ENCODE results near the gene PDYN.

Gene PDYN

DNA sequence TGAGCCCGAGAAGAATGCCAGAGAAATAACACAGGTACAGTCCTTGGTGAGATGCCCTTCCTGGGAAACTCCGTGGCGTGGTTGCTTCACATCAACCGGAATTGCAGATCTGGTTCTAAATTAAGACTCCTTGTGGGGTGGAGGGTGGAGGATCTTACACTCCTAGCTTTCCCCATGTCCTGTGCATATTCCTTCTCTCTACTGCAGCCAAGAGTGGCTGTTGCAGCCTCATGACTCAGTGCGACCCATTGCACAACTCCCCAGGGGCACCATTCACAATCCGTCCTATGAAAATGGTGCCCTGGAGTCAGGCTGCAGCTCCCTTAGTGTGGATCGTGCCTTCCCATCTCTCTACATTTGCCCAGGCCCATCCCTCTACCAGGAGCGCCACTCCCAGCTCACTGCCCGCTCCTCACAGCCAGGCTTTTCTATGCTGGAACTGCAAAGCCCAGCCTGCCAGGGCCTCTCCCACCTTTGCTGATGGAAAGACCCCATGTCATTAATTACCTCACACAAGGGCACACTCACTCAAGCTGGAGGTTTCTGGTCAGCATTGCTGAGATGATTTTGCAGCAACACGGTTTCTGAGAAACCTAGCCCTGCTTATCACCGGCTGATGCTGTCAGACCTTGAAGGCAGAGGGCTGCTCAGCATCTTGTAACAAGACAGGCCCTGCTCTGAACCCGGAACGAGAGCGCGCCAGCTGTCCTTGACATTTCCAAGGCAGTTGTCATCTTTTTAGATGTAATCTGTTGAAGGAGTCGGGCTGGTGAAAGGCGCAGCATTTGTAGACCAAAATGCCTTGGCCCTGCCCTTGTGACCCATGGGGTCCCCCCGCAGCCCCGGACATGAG lies 58.9 kb downstream of the PDYN start:
- no peak for DNase-seq (ENCODE audit: low spot score)

DNA sequence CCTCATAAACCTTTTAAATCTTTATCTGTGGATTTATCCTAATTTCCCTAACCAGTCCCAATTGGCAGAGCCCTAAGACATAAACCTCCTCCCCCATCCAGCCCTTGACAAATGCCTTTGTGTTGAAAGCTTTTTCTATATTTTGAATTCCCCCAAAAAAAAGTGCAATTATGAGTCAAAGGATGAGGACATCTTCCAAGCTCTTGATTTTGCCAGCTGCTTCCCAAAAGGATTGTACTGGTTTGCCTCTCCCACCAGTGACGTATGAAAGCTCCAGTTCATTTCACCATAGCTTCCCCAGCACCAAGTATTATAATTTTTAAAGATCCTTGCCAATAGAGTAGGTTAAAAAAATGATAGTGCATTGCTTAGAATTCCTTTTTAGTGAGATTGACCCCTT lies 59.7 kb downstream of the PDYN start:
- no peak for DNase-seq (ENCODE audit: low spot score)

DNA sequence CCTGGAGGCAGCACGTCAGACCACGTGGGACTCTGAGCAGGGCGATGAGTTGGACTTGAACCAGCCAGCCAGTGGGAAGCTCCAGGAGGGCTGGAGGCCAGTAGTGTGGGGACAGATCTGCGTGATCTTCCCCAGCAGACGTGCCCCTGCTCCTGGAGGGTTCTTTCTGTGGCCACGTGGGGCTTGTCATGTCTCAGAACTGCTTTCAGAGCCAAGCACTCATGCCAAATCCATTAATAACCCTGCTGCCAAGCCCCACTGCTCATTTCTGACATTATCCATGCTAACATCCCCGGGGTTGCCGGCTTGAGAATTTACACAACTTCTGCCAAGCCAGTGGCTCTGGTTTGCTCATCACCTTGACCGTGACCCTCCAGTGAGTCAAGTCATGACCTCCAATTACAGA lies 60.4 kb downstream of the PDYN start:
- DNase-seq (ENCODE audit: low spot score): no peak

DNA sequence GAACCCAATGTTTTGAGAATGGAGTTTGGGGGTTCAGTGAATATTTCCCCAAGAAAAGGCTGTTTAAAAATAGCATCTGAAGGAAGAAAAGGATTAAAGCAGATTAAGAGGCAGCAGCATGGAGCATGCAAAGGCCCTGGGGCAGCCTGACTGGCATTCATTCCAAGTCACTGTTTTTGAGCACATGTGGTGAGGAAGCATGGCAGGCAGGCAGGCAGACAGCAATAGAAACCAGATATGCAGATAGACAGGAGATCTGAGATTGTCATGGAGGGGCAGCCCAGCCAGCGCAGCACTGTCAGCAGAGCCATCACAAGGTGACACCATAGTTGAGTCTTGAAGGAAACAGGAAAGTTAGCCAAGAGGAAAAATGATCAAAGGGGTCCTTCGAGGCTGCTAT lies 60.9 kb downstream of the PDYN start:
- no peak for DNase-seq (ENCODE audit: low spot score)

DNA sequence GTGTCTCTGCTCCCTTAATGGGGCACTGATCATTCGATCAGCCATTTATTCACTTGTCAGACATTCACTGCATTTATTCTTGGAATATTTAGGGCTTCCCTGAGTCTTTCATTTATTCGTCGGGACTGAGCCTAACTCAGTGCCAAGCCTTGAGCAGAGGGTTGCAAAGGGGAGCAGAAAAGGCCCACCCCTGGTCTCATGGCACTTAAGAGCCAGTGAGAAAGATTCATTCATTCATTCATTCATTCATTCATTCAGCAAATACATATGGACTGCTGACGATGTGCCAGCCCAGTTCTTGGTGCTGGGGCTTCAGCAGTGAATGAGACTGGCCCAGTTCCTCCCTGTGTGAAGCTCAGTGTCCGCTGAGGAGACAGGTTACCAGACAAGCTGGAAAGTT lies 62.0 kb downstream of the PDYN start:
- DNase-seq (ENCODE audit: low spot score): no peak

DNA sequence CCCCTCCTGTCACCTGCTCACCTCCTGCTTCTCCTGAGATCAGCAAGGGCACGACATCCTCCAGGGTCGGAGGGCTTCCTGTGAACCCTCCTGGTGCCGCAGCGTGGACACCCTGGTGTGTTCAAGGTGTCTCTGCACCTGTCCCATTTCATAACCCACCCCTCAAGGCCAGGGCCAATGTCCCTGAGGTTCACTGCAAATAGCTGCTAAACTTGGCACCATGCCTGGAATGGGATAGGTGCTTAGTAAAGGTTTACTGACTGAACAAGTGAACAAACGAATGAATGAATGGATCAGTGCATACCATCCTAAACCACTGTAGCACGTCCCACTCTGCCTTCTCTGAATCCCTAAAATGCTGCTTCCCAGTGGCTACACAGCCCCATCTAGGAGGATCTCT lies 63.7 kb downstream of the PDYN start:
- DNase-seq (ENCODE audit: low spot score): no peak

DNA sequence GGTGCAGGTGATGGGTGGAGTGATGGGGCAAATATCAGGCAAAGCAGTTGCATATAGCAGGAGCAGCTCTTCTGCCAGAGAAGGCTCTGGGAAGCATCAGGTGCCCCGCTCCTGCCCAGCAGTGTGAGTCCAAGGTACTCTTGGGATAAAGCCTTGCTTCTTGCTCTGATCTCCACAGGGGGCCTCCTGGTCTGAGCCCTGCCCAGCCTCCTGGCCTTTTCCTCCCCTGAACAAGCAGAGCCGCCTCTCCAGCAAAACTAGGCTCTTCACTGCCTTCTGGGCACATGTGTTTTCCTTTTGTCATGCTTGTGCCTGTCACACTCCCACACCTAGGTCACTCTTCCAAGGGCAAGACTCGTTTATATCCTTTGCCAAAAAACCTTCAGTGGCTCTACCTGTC lies 64.4 kb downstream of the PDYN start:
- no peak for DNase-seq (ENCODE audit: low spot score)

DNA sequence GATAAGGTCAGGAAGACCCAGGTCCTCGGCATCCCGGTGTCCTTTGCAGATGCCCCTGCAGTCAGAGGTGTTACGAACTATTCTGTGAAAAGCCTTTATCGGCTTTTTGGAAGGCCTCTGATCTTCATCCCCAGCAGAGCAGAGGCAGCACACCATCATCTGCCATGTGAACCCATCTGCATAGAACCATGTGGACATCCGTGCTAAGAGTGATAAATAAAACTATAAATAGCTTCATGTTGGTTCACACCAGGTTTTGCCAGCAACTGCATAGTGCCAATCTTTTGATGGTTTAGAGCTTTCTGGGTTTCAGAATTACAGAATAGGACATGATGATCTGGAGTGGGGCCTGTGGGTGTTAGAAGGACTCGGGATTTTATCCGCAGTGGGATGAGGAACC lies 65.1 kb downstream of the PDYN start:
- DNase-seq (ENCODE audit: low spot score): no peak

Data from RKO (cell line).